Neural cell (in vitro differentiated cells): Measurements from ENCODE around the gene ZNF24. TPM values are rescaled to one million over a fixed set of nuclear protein-coding genes. Genes with fewer than 3 reads are reported as not detected.

Experiments
- H2AFZ ChIP-seq: fragments of 200-600, 300-800 bp; sonication (generic), shearing (Covaris generic); 2 replicates; pipeline ENCODE4 v1.6.0; 2014; ENCODE audit warnings: low read depth, mild to moderate bottlenecking, antibody characterized with exemption, low read length, moderate library complexity
- H3F3A ChIP-seq: fragments of 200-600 bp; shearing (Covaris generic); 2 replicates; pipeline ENCODE4 v1.6.1; 2016; ENCODE audit warnings: mild to moderate bottlenecking, moderate library complexity, mixed read lengths, antibody characterized with exemption, low read length; ENCODE audit not compliant: insufficient read depth, poor library complexity, severe bottlenecking
- H3K27ac ChIP-seq: fragments of 200-600, 300-800 bp; sonication (generic), shearing (Covaris generic); 2 replicates; pipeline ENCODE4 v1.5.1; 2014; ENCODE audit warnings: mild to moderate bottlenecking, low read length, moderate library complexity
- H3K27me3 ChIP-seq: fragments of 300-800, 200-600 bp; sonication (generic), shearing (Covaris generic); 2 replicates; pipeline ENCODE4 v1.6.0; 2014; ENCODE audit warnings: mild to moderate bottlenecking, low read depth, low read length, moderate library complexity; ENCODE audit not compliant: insufficient read depth
- H3K36me3 ChIP-seq: fragments of 300-800, 200-600 bp; sonication (generic), shearing (Covaris generic); 2 replicates; pipeline ENCODE4 v1.5.1; 2014; ENCODE audit warnings: mild to moderate bottlenecking, antibody characterized with exemption, low read length, moderate library complexity; ENCODE audit not compliant: insufficient read depth
- H3K4me2 ChIP-seq: fragments of 300-800, 200-600 bp; sonication (generic), shearing (Covaris generic); 2 replicates; pipeline ENCODE4 v1.6.0; 2014; ENCODE audit warnings: mild to moderate bottlenecking, low read length
- H3K4me3 ChIP-seq: fragments of 300-800, 200-600 bp; sonication (generic), shearing (Covaris generic); 2 replicates; pipeline ENCODE4 v1.5.1; 2014; ENCODE audit warnings: mild to moderate bottlenecking, low read length, moderate library complexity
- H3K79me2 ChIP-seq: fragments of 200-600 bp; shearing (Covaris generic); replicated peaks from 2 replicates; pipeline ENCODE4 v1.6.0; 2014; ENCODE audit warnings: mild to moderate bottlenecking, low read length, moderate library complexity; ENCODE audit not compliant: insufficient read depth
- H3K9ac ChIP-seq: fragments of 300-800, 200-600 bp; sonication (generic), shearing (Covaris generic); 2 replicates; pipeline ENCODE4 v1.6.1; 2016; ENCODE audit warnings: mild to moderate bottlenecking, low read length, mixed read lengths
- H3K9me2 ChIP-seq: fragments of 200-600 bp; shearing (Covaris generic); 2 replicates; pipeline ENCODE4 v1.6.1; 2016; ENCODE audit warnings: mild to moderate bottlenecking, low read length, mixed read lengths; ENCODE audit not compliant: insufficient read depth
- H3K9me3 ChIP-seq: fragments of 200-600, 300-800 bp; sonication (generic), shearing (Covaris generic); 2 replicates; pipeline ENCODE4 v1.6.1; 2016; ENCODE audit warnings: mild to moderate bottlenecking, mixed run types, low read length, moderate library complexity, mixed read lengths
- H4K20me1 ChIP-seq: fragments of 200-600 bp; shearing (Covaris generic); 2 replicates; pipeline ENCODE4 v1.6.1; 2016; ENCODE audit warnings: mild to moderate bottlenecking, mixed run types; ENCODE audit not compliant: insufficient read depth
- EP300 ChIP-seq: fragments of 450-650 bp; conservative IDR thresholded peaks from 2 replicates; pipeline ENCODE4 v1.6.1; 2014; ENCODE audit warnings: antibody characterized with exemption, mild to moderate bottlenecking, moderate library complexity; ENCODE audit not compliant: poor library complexity, severe bottlenecking
- EZH2 ChIP-seq: fragments of 200-600, 300-800 bp; shearing (Covaris generic), sonication (generic); IDR thresholded peaks from 2 replicates; pipeline ENCODE4 v1.6.1; 2014; ENCODE audit warnings: antibody characterized with exemption, low read length, borderline replicate concordance, mild to moderate bottlenecking; ENCODE audit not compliant: insufficient read depth, poor library complexity, severe bottlenecking
- MXI1 ChIP-seq: fragments of 450-650 bp; conservative IDR thresholded peaks from 2 replicates; pipeline ENCODE4 v1.6.1; 2014; ENCODE audit warnings: antibody characterized with exemption, mild to moderate bottlenecking; ENCODE audit not compliant: poor library complexity, severe bottlenecking
- POLR2AphosphoS5 ChIP-seq: IDR thresholded peaks from 2 replicates; pipeline ENCODE4 v1.6.1; 2012
- RAD21 ChIP-seq: fragments of 450-650 bp; conservative IDR thresholded peaks from 2 replicates; pipeline ENCODE4 v1.6.1; 2014; ENCODE audit warnings: antibody characterized with exemption, mild to moderate bottlenecking, moderate library complexity
- REST ChIP-seq: IDR thresholded peaks from 2 replicates; pipeline ENCODE4 v1.6.1; 2012; ENCODE audit warnings: borderline replicate concordance
- SMC3 ChIP-seq: fragments of 450-650 bp; conservative IDR thresholded peaks from 2 replicates; pipeline ENCODE4 v1.6.1; 2014; ENCODE audit warnings: antibody characterized with exemption, mild to moderate bottlenecking, moderate library complexity; ENCODE audit not compliant: poor library complexity
- TAF1 ChIP-seq: IDR thresholded peaks from 2 replicates; pipeline ENCODE4 v1.6.1; 2012; ENCODE audit warnings: low read depth
- polyA plus RNA-seq: library from polyadenylated mRNA; depleted of rRNA; stranded (reverse); fragments of >200 nt; gene quantifications from 2 replicates; pipeline ENCODE4 v1.2.3, GENCODE V29; 2014
- TF ChIP-seq, protein P1 (sequence below): fragments of 450-650 bp; IDR thresholded peaks from 2 replicates; pipeline ENCODE4 v1.5.1; 2014; ENCODE audit warnings: antibody characterized with exemption, mild to moderate bottlenecking, moderate library complexity; ENCODE audit not compliant: poor library complexity, severe bottlenecking

Gene ZNF24
- polyA plus RNA-seq, 1 donor from 2014 or later: 46.3 TPM

DNA sequence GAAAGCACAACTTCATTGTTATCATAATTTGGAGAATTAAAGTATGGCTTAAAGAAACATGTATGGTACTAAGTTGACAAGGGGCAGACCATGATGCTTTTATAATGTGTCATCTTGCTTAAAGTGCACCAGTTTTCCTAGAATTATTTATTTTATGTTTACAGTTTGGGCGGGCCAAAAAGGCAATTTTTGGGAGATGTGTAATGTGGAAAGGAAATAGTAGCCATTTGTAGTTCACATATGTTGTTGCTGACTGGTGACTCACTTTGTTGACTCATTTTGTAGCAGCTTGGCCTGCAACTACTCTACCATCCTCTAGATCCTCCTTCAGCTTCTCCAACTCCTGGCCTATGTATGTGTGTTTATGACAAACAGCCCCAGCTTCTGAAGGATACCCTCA lies 61.9 kb downstream of the ZNF24 start:
- Histone ChIP-seq H3K4me2 (no peak overlapping the region), H4K20me1 (no peaks in the 10 kb centered on the region)

More for the DNA sequence above, 61.9 kb downstream of the ZNF24 start:
- Histone ChIP-seq H3K4me3 (no peak overlapping the region), H3K27me3 (no peaks in the 10 kb centered on the region), H3K27ac (no peak overlapping the region), H3K79me2 (no peaks in the 10 kb centered on the region), H3F3A (no peaks in the 10 kb centered on the region), H2AFZ (no peak overlapping the region), H3K36me3 (peaks cover 8% of the 10 kb centered on the region), H3K9me2 (no peaks in the 10 kb centered on the region), H3K9me3 (peaks cover 4% of the 10 kb centered on the region), H3K9ac (no peak overlapping the region)
- TF ChIP-seq EP300 (no peak), MXI1 (no peak), SMC3 (no peak), TAF1 (no peak), POLR2AphosphoS5 (no peak), RAD21 (no peak), EZH2 (no peak), REST (no peak)
- TF ChIP-seq, protein P1, sequence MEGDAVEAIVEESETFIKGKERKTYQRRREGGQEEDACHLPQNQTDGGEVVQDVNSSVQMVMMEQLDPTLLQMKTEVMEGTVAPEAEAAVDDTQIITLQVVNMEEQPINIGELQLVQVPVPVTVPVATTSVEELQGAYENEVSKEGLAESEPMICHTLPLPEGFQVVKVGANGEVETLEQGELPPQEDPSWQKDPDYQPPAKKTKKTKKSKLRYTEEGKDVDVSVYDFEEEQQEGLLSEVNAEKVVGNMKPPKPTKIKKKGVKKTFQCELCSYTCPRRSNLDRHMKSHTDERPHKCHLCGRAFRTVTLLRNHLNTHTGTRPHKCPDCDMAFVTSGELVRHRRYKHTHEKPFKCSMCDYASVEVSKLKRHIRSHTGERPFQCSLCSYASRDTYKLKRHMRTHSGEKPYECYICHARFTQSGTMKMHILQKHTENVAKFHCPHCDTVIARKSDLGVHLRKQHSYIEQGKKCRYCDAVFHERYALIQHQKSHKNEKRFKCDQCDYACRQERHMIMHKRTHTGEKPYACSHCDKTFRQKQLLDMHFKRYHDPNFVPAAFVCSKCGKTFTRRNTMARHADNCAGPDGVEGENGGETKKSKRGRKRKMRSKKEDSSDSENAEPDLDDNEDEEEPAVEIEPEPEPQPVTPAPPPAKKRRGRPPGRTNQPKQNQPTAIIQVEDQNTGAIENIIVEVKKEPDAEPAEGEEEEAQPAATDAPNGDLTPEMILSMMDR: no peak

Other genes with a start within 250 kb of the ZNF24 start
- gene ZNF397, start 103.4 kb downstream of the ZNF24 start, polyA plus RNA-seq: 58.7 and 65.2 TPM in 2 replicates
- 25.4 and 30.6 TPM in 2 replicates for gene ZSCAN30, start 54.2 kb downstream of the ZNF24 start, polyA plus RNA-seq
- 0.92 and 2.6 TPM in 2 replicates for gene ZNF396, start 32.9 kb upstream of the ZNF24 start, polyA plus RNA-seq
- gene INO80C, start 153.5 kb upstream of the ZNF24 start, polyA plus RNA-seq: 28.2 and 30.5 TPM in 2 replicates
- 82.3 and 103 TPM in 2 replicates for gene GALNT1, start 237.3 kb upstream of the ZNF24 start, polyA plus RNA-seq